GM23248 (cell line): ENCODE results near the gene RGN. TPM values are rescaled to one million over a fixed set of nuclear protein-coding genes. Genes with fewer than 3 reads are reported as not detected.

Experiments used
- DNase-seq: peaks from one replicate; pipeline ENCODE4 v3.0.0-alpha.2; 2015
- H2AFZ ChIP-seq: fragments of 200-600 bp; sonication (generic); 2 replicates; pipeline ENCODE4 v1.6.1; 2016; ENCODE audit warnings: antibody characterized with exemption
- H3F3A ChIP-seq: fragments of 200-600 bp; sonication (generic); 2 replicates; pipeline ENCODE4 v1.6.1; 2016; ENCODE audit warnings: mild to moderate bottlenecking, antibody characterized with exemption, mixed run types; ENCODE audit not compliant: insufficient read depth
- H3K27ac ChIP-seq: fragments of 200-600 bp; sonication (generic); 2 replicates; pipeline ENCODE4 v1.5.1; 2016; ENCODE audit warnings: mild to moderate bottlenecking
- H3K27me3 ChIP-seq: fragments of 200-600 bp; sonication (generic); replicated peaks from 2 replicates; pipeline ENCODE4 v1.6.1; 2016; ENCODE audit warnings: mild to moderate bottlenecking; ENCODE audit not compliant: insufficient read depth
- H3K36me3 ChIP-seq: fragments of 200-600 bp; sonication (generic); 2 replicates; pipeline ENCODE4 v1.6.1; 2016; ENCODE audit warnings: low read depth, mild to moderate bottlenecking
- H3K4me1 ChIP-seq: fragments of 200-600 bp; sonication (generic); 2 replicates; pipeline ENCODE4 v1.6.1; 2016; ENCODE audit warnings: mild to moderate bottlenecking; ENCODE audit not compliant: insufficient read depth
- H3K4me2 ChIP-seq: fragments of 200-600 bp; sonication (generic); one replicate; pipeline ENCODE4 v1.6.1; 2016; ENCODE audit warnings: mild to moderate bottlenecking; ENCODE audit not compliant: unreplicated experiment
- H3K4me3 ChIP-seq: fragments of 200-600 bp; sonication (generic); 2 replicates; pipeline ENCODE4 v1.5.1; 2016; ENCODE audit warnings: mild to moderate bottlenecking
- H3K79me2 ChIP-seq: fragments of 200-600 bp; sonication (generic); 2 replicates; pipeline ENCODE4 v1.6.1; 2016; ENCODE audit warnings: mild to moderate bottlenecking; ENCODE audit not compliant: insufficient read depth
- H3K9ac ChIP-seq: fragments of 200-600 bp; sonication (generic); 2 replicates; pipeline ENCODE4 v1.6.1; 2016; ENCODE audit warnings: mild to moderate bottlenecking
- H3K9me2 ChIP-seq: fragments of 200-600 bp; sonication (generic); 2 replicates; pipeline ENCODE4 v1.6.1; 2016; ENCODE audit warnings: mixed run types, mild to moderate bottlenecking, moderate library complexity; ENCODE audit not compliant: insufficient read depth
- H3K9me3 ChIP-seq: fragments of 200-600 bp; sonication (generic); one replicate; pipeline ENCODE4 v1.6.1; 2017; ENCODE audit warnings: low read depth
- H4K20me1 ChIP-seq: fragments of 200-600 bp; sonication (generic); 2 replicates; pipeline ENCODE4 v1.6.0; 2016; ENCODE audit not compliant: insufficient read depth
- EZH2 ChIP-seq: fragments of 200-600 bp; sonication (generic); IDR thresholded peaks from 2 replicates; pipeline ENCODE4 v1.6.1; 2018; ENCODE audit warnings: antibody characterized with exemption, mild to moderate bottlenecking; ENCODE audit not compliant: insufficient read depth, poor library complexity, severe bottlenecking
- EZH2phosphoT487 ChIP-seq: fragments of 200-600 bp; sonication (generic); IDR thresholded peaks from 2 replicates; pipeline ENCODE4 v1.6.1; 2018; ENCODE audit warnings: antibody characterized with exemption, moderate library complexity, mild to moderate bottlenecking, low read depth; ENCODE audit not compliant: insufficient read depth
- WGBS, 2 experiments: methylation state at CpG; one replicate each; pipeline ENCODE4 v1.1.6; 2015 to 2017; ENCODE audit warnings: low lambda C conversion rate in 2 of 2, low coverage in 1 of 2; ENCODE audit errors: missing lambda C conversion rate in 2 of 2; 5-methylcytosine and 5-hydroxymethylcytosine counted together
- in situ Hi-C: fragments of 300-500 bp; cut with MboI; formaldehyde crosslinking; loops from 2 replicates; pipeline ENCODE4 v1.15.0; 2020
- polyA plus RNA-seq: library from polyadenylated mRNA; unstranded; fragments of >200 nt; fragmentation: Nextera tagmentation; extraction: Ambion mirVana; gene quantifications from 2 replicates; pipeline ENCODE4 v1.2.1, GENCODE V29; 2016
- total RNA-seq: library from RNA; depleted of rRNA; stranded (reverse); fragments of >200 nt; shearing (Covaris generic); gene quantifications from 2 replicates; pipeline ENCODE4 v1.2.3, GENCODE V29; 2014

Gene RGN
- total and polyA plus RNA-seq, 2 experiments from 2014 or later: 1.6 to 5.0 TPM

- no peaks in the 10 kb centered on the region for H3K4me1 ChIP-seq
- H3K36me3 ChIP-seq: no peaks in the 10 kb centered on the region
- no peak for DNase-seq
- TF ChIP-seq EZH2 (no peak), EZH2phosphoT487 (no peak)
- no peaks in the 10 kb centered on the region for H3K27me3 ChIP-seq
- no peaks in the 10 kb centered on the region for H3K9me2 ChIP-seq
- H3K9ac ChIP-seq: no peak overlapping the region
- no peak overlapping the region for H3K4me2 ChIP-seq
- H3K79me2 ChIP-seq: no peaks in the 10 kb centered on the region
- H3K27ac ChIP-seq: no peak overlapping the region
- no peaks in the 10 kb centered on the region for H3F3A ChIP-seq
- WGBS, 2 experiments: 100% methylated on average over 2 of the region's 2 CpGs
- in situ Hi-C loops: no loop called here
- H3K9me3 ChIP-seq: no peaks in the 10 kb centered on the region
- no peak overlapping the region for H2AFZ ChIP-seq
- H3K4me3 ChIP-seq: no peak overlapping the region
- no peaks in the 10 kb centered on the region for H4K20me1 ChIP-seq
Observed at GRCh38 chrX:47060708-47061107, 17.5 kb upstream of the RGN start.

- Histone ChIP-seq H3K4me2 (no peak overlapping the region), H3K79me2 (no peaks in the 10 kb centered on the region), H3K9ac (no peak overlapping the region), H2AFZ (no peak overlapping the region), H3F3A (no peaks in the 10 kb centered on the region), H3K27ac (no peak overlapping the region), H3K36me3 (no peaks in the 10 kb centered on the region), H3K4me3 (no peak overlapping the region), H3K27me3 (no peaks in the 10 kb centered on the region), H3K9me2 (no peaks in the 10 kb centered on the region), H3K4me1 (no peaks in the 10 kb centered on the region), H4K20me1 (no peaks in the 10 kb centered on the region), H3K9me3 (no peaks in the 10 kb centered on the region)
- in situ Hi-C loops: no loop called here
- WGBS, 2 experiments: 98 to 100% methylated on average over 2 of the region's 2 CpGs
- no peak for DNase-seq
- TF ChIP-seq EZH2 (no peak), EZH2phosphoT487 (no peak)
Observed at GRCh38 chrX:47061238-47061919, 16.9 kb upstream of the RGN start.

GRCh38 chrX:47063179-47063578, 15.1 kb upstream of the RGN start:
- Histone ChIP-seq H4K20me1 (no peaks in the 10 kb centered on the region), H3K4me2 (no peak overlapping the region), H2AFZ (no peak overlapping the region), H3F3A (no peaks in the 10 kb centered on the region), H3K27ac (no peak overlapping the region), H3K9ac (no peak overlapping the region), H3K9me3 (no peaks in the 10 kb centered on the region), H3K4me3 (no peak overlapping the region), H3K4me1 (no peaks in the 10 kb centered on the region), H3K36me3 (no peaks in the 10 kb centered on the region), H3K9me2 (no peaks in the 10 kb centered on the region), H3K27me3 (no peaks in the 10 kb centered on the region), H3K79me2 (no peaks in the 10 kb centered on the region)
- WGBS, 2 experiments: 93 to 97% methylated on average over 2 of the region's 2 CpGs
- TF ChIP-seq EZH2phosphoT487 (no peak), EZH2 (no peak)
- in situ Hi-C loops: no loop called here
- DNase-seq: no peak

GRCh38 chrX:47068214-47068613, 10.0 kb upstream of the RGN start:
- no peak overlapping the region for H3K4me2 ChIP-seq
- H3K9me3 ChIP-seq: no peaks in the 10 kb centered on the region
- H3K36me3 ChIP-seq: no peaks in the 10 kb centered on the region
- H3K27me3 ChIP-seq: no peaks in the 10 kb centered on the region
- no peaks in the 10 kb centered on the region for H3K79me2 ChIP-seq
- no peak overlapping the region for H3K4me3 ChIP-seq
- DNase-seq: no peak
- TF ChIP-seq EZH2 (no peak), EZH2phosphoT487 (no peak)
- H3K4me1 ChIP-seq: no peaks in the 10 kb centered on the region
- H4K20me1 ChIP-seq: no peaks in the 10 kb centered on the region
- no peaks in the 10 kb centered on the region for H3K9me2 ChIP-seq
- in situ Hi-C loops: no loop called here
- H3K27ac ChIP-seq: no peak overlapping the region
- no peak overlapping the region for H3K9ac ChIP-seq
- no peaks in the 10 kb centered on the region for H3F3A ChIP-seq
- no peak overlapping the region for H2AFZ ChIP-seq
- 64 to 67% methylated on average over 3 of the region's 3 CpGs for WGBS, 2 experiments

- no peaks in the 10 kb centered on the region for H3K4me1 ChIP-seq
- H3F3A ChIP-seq: no peaks in the 10 kb centered on the region
- H3K27ac ChIP-seq: no peak overlapping the region
- no peaks in the 10 kb centered on the region for H3K9me2 ChIP-seq
- DNase-seq: no peak
- H3K9me3 ChIP-seq: no peaks in the 10 kb centered on the region
- in situ Hi-C loops: no loop called here
- no peak overlapping the region for H3K9ac ChIP-seq
- H3K79me2 ChIP-seq: no peaks in the 10 kb centered on the region
- H3K4me2 ChIP-seq: no peak overlapping the region
- TF ChIP-seq EZH2phosphoT487 (no peak), EZH2 (no peak)
- no peak overlapping the region for H2AFZ ChIP-seq
- H3K4me3 ChIP-seq: no peak overlapping the region
- H3K27me3 ChIP-seq: no peaks in the 10 kb centered on the region
- no peaks in the 10 kb centered on the region for H4K20me1 ChIP-seq
- no peaks in the 10 kb centered on the region for H3K36me3 ChIP-seq
Observed at GRCh38 chrX:47068720-47069119, 9.5 kb upstream of the RGN start.
